GM18951 (cell line): Measurements from ENCODE around the gene IL1RAPL2.
"Not testable (repeated sequence)": the region's sequence is repeated elsewhere in the genome, so short reads cannot be mapped to it uniquely, and the experiment has no call there.

ENCODE experiments used
- POLR2A ChIP-seq: IDR thresholded peaks from 4 replicates; pipeline ENCODE4 v1.6.1; 2011; ENCODE audit warnings: mild to moderate bottlenecking; ENCODE audit not compliant: insufficient read length, insufficient read depth; ENCODE audit errors: extremely low read depth
- in situ Hi-C: fragments of 300-500 bp; cut with MboI; formaldehyde crosslinking; loops from one replicate; pipeline ENCODE4 v1.12.0; 2022; ENCODE audit warnings: low sequenced_read_pairs, mixed read lengths, inconsistent platforms; ENCODE audit not compliant: unreplicated experiment

IL1RAPL2 gene

GRCh38 chrX:104842646-104843045 is 276.6 kb downstream of the IL1RAPL2 start:
- in situ Hi-C loops = no loop called here
- TF ChIP-seq POLR2A = no peak

DNA sequence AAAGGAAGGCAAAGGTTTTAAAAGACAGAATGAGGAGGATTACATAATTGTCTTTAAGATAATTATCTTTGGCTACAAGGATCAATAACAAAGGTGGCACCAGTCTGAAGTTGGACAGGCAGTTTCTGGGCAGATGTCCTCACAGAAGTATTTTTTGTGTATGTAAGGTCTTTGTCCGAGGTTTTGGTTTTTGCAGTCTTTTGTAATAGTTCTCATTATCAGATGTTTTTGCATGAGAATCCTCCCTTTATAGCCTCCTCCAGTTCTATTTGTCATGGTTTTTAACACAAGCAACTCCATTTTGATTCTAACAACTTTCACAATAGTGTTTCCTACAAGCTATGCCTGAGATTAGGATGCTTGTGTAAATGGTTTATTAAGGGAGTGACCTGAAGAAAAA is 286.2 kb downstream of the IL1RAPL2 start:
- in situ Hi-C loops = no loop called here

DNA sequence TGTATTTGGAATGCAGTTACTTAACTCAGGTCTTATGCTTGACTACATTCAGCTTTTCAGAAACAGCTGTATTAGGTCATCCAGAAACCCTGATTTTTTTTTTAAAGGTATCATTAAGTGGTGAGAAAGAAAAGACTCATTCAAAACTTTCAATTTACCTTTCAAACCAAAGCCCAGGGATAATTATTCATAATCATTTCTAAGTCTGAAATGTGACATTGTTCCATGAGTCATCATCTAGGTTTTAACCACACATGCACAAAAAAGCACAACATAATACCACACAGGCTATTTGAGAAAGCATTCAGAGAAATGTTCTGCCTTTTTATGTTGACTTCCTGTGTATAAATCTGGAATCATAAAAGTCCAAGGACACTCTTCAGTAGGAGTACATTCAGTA is 288.2 kb downstream of the IL1RAPL2 start:
- no peak for TF ChIP-seq POLR2A
- in situ Hi-C loops = no loop called here

More for the DNA sequence above, 286.2 kb downstream of the IL1RAPL2 start:
- no peak for TF ChIP-seq POLR2A

DNA sequence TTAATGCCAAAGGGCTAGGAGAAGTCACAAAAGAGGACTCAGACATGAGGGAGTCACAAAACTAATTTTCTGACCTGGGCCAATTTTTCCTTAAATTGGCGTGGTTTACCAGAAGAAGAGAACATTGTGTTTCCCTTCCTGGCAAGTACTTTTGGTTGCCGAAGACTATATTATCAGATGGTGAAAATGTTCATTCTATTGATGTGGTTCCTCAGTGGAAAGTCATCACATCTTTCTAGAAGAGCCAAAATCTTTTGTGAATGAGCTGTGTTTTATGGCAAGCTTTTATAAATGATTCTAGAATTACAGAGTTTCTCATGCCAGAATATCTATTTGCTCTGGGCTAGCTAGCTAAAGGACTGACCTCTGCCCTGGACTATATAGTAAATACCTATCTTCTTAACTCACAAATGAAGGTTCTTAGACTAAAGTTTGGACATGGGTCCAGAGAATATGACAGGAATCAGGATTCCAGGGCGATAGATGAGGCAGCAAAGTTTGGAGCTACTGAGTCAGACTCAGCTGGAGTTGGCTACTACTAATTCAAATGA is 288.9 kb downstream of the IL1RAPL2 start:
- in situ Hi-C loops = no loop called here
- TF ChIP-seq POLR2A = no peak

DNA sequence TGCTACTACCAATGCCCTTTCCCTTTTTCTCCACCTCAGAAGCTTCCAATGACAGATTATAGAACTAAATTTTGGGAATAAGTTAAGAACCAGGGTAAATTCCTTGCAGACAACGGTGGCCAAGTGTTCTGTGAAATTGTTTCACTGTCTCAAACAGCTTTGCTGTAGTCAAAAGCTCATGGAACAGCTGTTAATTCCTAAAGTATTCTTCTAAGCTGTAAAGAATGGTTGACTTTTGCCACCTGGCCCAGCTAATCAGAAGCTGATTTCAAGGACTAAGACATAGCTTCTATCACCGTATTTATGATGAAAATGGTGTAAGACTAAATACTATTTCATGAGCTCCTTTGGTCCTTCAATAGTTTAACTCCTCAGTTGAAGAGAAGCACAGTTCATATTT is 297.5 kb downstream of the IL1RAPL2 start:
- in situ Hi-C loops = no loop called here
- no peak for TF ChIP-seq POLR2A

GRCh38 chrX:104864296-104864695 is 298.3 kb downstream of the IL1RAPL2 start:
- in situ Hi-C loops = no loop called here
- TF ChIP-seq POLR2A = no peak

- in situ Hi-C loops = no loop called here
- no peak for TF ChIP-seq POLR2A
These were observed 311.5 kb downstream of the IL1RAPL2 start for GRCh38 chrX:104877504-104877903.

- in situ Hi-C loops = no loop called here
- no peak for TF ChIP-seq POLR2A
These were observed 336.1 kb downstream of the IL1RAPL2 start for GRCh38 chrX:104902070-104902469.

- in situ Hi-C loops = not testable (repeated sequence)
These were observed 343.7 kb downstream of the IL1RAPL2 start for GRCh38 chrX:104909694-104910093.

- in situ Hi-C loops = no loop called here
- TF ChIP-seq POLR2A = no peak
These were observed 347.3 kb downstream of the IL1RAPL2 start for GRCh38 chrX:104913348-104913747.

GRCh38 chrX:104914686-104915085 is 348.7 kb downstream of the IL1RAPL2 start:
- in situ Hi-C loops = not testable (repeated sequence)

DNA sequence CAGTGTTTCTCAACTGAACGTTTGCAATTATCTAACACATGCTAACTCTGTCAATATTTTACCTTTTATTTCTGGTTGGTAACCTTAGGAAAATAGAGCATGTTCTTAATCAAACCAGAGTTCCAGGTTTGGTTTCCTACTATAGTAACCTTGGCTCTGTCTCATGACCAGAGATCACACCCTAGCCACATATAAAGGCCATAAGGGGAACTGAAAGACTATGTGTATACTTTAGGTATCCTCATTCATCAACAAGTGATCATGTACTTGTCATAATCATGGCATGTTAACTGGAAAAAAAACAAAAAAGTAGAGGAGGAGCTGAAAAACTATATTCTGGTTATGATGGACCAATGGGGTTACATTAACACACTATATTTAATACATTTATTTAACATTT is 352.1 kb downstream of the IL1RAPL2 start:
- in situ Hi-C loops = no loop called here
- no peak for TF ChIP-seq POLR2A

DNA sequence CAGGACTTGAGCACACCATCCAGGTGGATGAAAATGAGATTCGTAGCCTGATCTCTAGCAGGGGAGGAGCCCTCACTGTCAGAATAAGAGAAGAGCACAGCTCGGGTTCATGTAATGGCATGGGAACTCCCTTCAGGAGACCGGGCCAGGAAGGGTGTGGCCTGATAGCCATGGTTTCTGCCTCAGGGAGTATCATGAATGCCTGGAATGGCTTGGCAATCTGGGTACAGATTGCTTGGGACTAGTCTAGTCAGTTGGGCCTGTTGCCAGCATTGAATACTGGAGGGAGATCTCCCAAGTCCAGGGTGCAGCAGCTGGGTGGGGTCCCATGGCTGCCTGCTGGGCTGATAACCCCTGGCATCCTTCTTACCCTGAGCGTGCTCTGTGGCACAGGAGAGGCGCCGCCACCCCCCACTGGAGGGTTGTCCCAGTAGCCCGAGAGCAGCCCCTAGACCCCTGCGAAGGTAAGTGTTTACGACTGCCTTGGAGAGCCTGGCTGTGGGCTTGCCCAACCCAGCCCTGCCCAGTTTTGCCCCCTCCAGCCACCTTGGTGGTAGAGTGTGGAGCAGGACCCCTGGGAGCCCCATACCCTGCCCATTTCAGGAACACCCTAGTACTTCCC is 355.7 kb downstream of the IL1RAPL2 start:
- in situ Hi-C loops = no loop called here
- TF ChIP-seq POLR2A = no peak

GRCh38 chrX:104922206-104922621 is 356.2 kb downstream of the IL1RAPL2 start:
- TF ChIP-seq POLR2A = no peak
- in situ Hi-C loops = no loop called here

DNA sequence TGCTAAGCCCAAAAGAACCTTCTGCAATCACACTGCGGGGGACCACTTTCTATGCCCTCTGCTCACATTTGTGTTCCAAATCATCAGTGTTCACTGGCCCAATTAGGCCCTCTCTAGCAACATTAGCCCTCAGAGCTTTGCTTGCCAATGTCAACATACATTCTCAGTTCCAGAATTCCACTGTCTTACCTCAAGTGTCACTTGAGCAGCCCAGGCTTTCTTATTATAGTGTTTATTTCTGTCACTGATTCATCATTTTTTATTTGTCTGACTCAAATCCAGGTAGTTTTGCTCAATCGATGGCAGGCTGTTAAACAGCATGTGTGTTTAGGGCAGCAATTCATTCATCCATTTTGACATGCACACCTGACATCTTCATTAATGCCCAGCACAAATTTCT is 363.3 kb downstream of the IL1RAPL2 start:
- in situ Hi-C loops = no loop called here
- no peak for TF ChIP-seq POLR2A
